NCI-H524 treated with DMSO at 0.1 percent for 48 hours (cell line): ENCODE data around the gene ZNF26.
"Not testable (repeated sequence)": the region's sequence is repeated elsewhere in the genome, so short reads cannot be mapped to it uniquely, and the experiment has no call there.

Source experiments
- DNase-seq: peaks from one replicate; lab custom pipeline; 2025; lab: John Stamatoyannopoulos, UW

Gene ZNF26

DNA sequence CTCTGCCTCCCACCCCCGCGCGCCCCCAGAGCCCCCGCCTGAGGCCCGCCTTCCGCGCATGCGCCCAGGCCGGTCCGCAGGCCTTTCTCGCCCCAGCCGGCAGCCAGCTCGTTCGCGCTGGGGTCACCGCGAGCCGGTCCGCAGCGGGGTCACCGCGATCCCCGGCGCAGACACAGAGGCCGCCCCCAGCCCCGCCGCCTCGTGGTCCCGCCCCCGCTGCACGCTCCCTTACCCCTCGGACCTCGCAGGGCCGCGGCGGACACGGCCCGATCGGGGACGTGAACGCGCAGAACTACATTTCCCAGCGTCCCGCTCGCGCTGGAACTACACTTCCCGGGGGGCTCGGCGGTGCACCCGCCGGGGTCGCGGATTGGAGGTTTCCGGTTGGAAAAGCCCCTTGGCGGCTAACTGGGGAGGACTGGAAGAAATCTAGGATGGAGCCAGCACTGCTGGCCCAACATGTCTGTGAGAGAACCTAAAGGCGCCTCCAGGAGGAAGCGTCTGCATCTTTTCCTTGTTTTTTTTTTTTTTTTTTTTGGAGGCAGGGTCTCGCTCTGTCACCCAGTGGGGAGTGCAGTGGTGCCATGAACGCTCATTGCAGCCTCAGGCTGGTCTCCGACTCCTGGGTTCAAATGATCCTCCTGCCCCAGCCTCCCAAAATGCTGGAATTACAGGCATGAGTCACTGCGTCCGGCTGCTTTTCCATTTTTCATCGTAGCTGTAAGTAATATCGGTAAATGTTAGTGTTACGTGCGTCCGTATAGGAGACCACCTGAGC is 30.0 kb upstream of the ZNF26 start, which contains the start of gene ZNF605:
ZNF605 (minus strand) TSS at position 296 of the 778 bp plus-strand sequence. CDS start 10,671 bp downstream, outside the sequence.
- peak; percentile 54 for DNase-seq

DNA sequence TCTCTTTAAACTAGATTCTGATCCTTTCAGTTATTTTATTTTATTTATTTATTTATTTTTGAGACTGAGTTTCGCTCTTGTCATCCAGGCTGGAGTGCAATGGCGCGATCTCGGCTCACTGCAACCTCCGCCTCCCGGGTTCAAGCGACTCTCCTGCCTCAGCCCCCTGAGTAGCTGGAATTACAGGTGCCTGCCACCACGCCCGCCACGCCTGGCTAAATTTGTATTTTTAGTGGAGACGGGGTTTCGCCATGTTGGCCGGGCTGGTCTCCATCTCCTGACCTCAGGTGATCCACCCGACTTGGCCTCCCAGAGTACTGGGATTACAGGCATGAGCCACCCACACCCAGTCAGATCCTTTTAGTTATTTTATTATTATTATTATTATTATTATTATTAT is 24.4 kb upstream of the ZNF26 start:
- not testable (repeated sequence) for DNase-seq

GRCh38 chr12:132963947-132964346 is 22.2 kb upstream of the ZNF26 start:
- not testable (repeated sequence) for DNase-seq

DNA sequence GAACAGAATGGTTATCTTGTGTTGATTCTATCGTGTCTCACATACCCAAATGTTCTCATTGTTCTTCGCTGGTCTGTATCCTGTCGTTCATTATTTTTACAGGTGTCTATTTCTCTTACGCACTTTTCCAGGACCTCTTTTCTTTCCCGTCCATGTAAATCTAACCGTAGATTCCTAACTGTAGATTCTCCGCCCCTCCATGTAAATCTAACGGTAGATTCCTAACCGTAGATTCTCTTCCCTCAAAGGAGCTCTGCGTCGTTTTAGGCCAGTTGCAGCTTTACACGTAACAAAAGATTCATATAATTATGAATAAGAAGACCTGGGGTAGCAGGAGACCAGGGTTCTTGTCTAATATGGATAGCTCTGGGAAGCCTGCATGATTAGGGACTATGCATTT is 20.4 kb upstream of the ZNF26 start:
- DNase-seq: no peak

GRCh38 chr12:132966676-132967415 is 19.3 kb upstream of the ZNF26 start:
- DNase-seq: no peak

- no peak for DNase-seq
Observed at GRCh38 chr12:132967736-132968135, 18.4 kb upstream of the ZNF26 start.

GRCh38 chr12:132972374-132972773 is 13.8 kb upstream of the ZNF26 start:
- no peak for DNase-seq

- not testable (repeated sequence) for DNase-seq
Observed at GRCh38 chr12:132976870-132977269, 9.3 kb upstream of the ZNF26 start.

DNA sequence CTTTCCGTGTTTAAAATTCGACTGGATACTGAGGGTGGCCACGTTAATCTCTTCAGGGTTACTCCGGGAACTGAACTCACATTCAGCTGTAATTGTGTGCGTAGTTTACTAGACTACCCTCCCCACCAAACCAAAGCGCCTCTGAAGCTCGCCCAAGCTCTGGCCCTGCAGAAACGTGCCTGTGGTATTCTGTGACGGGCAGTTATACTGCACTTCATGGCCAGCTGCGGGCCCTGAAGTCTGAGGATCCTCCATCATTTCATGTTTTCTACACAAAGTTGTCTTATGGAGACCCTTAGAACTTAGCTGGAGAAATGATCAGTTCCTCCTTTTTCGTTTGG is 688 bp downstream of the ZNF26 start:
- DNase-seq: no peak

- no peak for DNase-seq
Observed at GRCh38 chr12:132998741-132999140, 12.6 kb downstream of the ZNF26 start.

DNA sequence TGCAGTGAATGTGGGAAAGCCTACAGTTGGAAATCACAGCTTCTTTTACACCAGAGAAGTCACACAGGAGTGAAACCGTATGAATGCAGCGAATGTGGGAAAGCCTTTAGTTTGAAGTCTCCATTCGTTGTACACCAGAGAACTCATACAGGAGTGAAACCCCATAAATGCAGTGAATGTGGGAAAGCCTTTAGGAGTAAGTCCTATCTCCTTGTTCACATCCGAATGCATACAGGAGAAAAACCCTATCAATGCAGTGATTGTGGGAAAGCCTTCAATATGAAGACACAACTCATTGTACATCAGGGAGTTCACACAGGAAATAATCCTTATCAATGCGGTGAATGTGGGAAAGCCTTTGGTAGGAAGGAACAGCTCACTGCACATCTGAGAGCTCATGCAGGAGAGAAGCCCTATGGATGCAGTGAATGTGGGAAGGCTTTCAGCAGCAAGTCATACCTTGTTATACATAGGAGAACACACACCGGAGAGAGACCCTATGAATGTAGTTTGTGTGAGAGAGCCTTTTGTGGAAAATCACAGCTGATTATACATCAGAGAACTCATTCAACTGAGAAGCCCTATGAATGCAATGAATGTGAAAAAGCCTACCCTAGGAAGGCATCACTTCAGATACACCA is 24.6 kb downstream of the ZNF26 start:
- DNase-seq: no peak

GRCh38 chr12:133023566-133023965 is 37.4 kb downstream of the ZNF26 start:
- no peak for DNase-seq

DNA sequence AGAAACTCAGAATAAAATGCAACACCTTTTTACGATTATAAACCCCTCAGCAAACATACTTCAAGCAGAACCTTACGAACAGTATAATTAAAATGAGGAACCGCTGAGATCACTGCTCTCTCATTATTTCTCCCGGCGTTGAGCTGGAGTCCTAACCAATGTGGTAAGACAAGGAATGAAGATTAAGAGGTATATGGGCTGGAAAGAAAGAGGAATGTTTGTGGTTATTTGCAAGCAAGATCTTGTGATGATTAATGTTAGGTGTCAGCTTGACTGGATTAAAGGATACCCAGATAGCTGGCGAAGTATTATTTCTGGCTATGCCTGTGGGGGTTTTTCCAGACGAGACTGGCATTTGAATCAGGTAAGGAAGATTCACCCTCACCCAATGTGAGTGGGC is 40.8 kb downstream of the ZNF26 start:
- DNase-seq: no peak

DNA sequence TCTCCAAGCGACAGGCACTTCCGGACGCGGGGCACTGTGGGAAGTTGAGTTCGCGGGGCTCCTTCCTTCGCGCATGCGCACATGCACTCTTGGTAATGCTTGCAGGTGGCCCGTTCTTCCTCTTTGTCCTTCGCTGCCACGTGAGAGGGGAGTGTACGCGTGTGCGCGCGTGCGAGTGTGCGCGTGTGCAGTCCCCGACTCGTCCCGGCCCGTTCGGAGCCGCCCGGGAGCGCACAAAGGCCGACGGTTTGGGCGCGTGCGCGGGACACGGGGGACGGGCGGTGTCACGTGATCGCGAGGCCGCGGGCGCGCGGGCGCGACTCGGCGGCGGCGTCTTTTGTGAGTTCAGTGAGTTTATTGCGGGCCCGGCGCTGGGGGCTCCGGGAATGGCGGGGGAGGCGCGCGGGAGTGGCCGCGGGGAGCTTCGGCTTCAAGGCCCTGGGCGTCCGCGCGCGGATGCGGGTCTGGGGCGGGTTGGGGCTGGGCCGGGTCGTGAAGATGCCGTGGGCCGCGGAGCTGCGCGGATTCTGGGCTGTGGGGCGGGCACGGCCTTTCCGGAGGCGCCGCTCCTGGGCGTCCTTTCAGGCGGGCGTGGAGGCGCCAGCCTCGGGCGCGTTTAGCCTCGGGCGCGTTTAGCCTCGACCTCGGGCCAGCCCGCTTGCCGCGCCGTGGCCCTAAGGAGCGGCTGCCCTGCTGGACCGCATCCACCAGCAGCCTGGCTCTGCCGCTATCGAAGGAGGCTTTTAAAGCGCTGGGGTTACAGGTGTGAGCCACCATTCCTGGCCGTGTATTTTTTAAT is 51.2 kb downstream of the ZNF26 start, which contains the start of gene ZNF84:
ZNF84 (plus strand) TSS at position 303 of the 799 bp plus-strand sequence. CDS start 3,959 bp downstream, outside the sequence.
- DNase-seq: peak; percentile 64

DNA sequence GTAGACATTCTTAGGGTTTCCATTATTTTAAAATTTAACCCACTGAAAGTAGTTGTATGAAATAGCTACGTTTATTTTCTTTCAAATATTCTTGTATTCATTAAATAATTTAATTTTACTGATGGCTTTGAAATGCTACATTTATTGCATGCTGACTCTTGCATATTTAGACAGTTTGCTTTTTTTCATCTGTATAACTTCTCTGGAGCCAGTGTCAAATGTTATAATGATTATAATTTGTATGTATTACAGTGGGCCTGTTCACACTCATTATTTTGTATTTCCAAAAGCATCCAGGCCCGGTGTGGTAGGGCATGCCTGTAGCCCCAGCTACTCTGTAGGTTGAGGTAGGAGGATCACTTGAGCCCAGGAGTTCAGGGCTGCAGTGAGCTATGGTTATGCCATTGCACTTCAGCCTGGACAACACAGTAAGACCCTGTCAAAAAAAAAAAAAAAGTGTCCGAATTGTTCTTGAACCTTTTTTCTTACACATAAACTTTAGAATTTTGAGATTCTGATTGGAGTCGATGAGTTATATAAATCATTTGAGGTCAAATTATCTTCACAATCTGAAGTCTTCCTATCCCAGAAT is 52.0 kb downstream of the ZNF26 start:
- DNase-seq: no peak

- no peak for DNase-seq
Observed at GRCh38 chr12:133046698-133047097, 60.5 kb downstream of the ZNF26 start.

GRCh38 chr12:133057446-133057845 is 71.3 kb downstream of the ZNF26 start:
- no peak for DNase-seq

- no peak for DNase-seq
Observed at GRCh38 chr12:133058203-133059113, 72.3 kb downstream of the ZNF26 start.

GRCh38 chr12:133061954-133062353 is 75.8 kb downstream of the ZNF26 start:
- no peak for DNase-seq

DNA sequence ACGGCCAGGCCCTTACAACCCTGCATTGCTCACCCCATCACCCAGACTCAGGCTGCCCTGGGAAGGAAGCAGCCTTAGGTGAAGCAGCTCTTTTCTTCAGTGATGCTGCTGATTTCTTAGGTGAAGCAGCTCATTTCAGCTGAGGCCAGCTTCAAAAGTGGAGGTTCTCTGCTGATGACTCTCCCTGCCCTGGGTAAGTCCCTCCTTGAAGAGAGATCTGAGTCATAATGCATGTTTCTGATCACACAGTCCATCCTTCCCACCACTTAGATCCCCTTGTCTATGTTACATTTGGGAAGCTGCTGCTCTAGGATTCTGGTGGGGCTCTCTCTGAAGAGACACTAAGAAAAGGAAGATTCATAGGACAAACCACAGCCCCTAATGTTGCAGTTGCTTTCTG is 77.4 kb downstream of the ZNF26 start:
- no peak for DNase-seq
